PC-3 (cell line): ENCODE results near the gene RTBDN. TPM values are rescaled to one million over a fixed set of nuclear protein-coding genes. Genes with fewer than 3 reads are reported as not detected.

Source experiments
- ATAC-seq: fragments of 200-7000 bp; cut with Tn5 transposase; 2 replicates; pipeline ENCODE4 v1.9.1; 2020; ENCODE audit warnings: mild to moderate bottlenecking, moderate library complexity
- BruUV-seq: library from RNA; stranded (reverse); fragments of 400-500 nt; replicated peaks from 2 replicates; lab custom pipeline; 2021; lab: Mats Ljungman, UMichigan
- CTCF ChIA-PET: fragments of 300-600 bp; sonication (Branson Sonifier 250); formaldehyde crosslinking; loops from one replicate; lab custom pipeline; 2022; ENCODE audit warnings: antibody characterized with exemption; lab: Charles Lee
- POLR2A ChIA-PET: fragments of 300-600 bp; sonication (Branson Sonifier 250); formaldehyde crosslinking; loops from one replicate; lab custom pipeline; 2022; ENCODE audit warnings: antibody characterized with exemption; ENCODE audit not compliant: unreplicated experiment; lab: Charles Lee
- DNase-seq: peaks from one replicate; pipeline ENCODE4 v3.0.0-alpha.2; 2015
- H2AFZ ChIP-seq: fragments of 300-600 bp; sonication (generic); 2 replicates; pipeline ENCODE4 v1.6.0; 2016; ENCODE audit warnings: antibody characterized with exemption, low read length
- H3F3A ChIP-seq: fragments of 300-600 bp; sonication (generic); one replicate; pipeline ENCODE4 v1.6.0; 2017; ENCODE audit warnings: antibody characterized with exemption, low read length, control low read depth, mild to moderate bottlenecking; ENCODE audit not compliant: unreplicated experiment
- H3K27ac ChIP-seq: fragments of 300-600 bp; sonication (generic); 2 replicates; pipeline ENCODE4 v1.5.1; 2016; ENCODE audit warnings: mild to moderate bottlenecking, low read length
- H3K27me3 ChIP-seq: fragments of 300-600 bp; sonication (generic); 2 replicates; pipeline ENCODE4 v1.6.1; 2016; ENCODE audit warnings: low read length, mixed read lengths
- H3K36me3 ChIP-seq: fragments of 300-600 bp; sonication (generic); 2 replicates; pipeline ENCODE4 v1.6.1; 2016; ENCODE audit warnings: low read depth, mixed run types, low read length, mixed read lengths
- H3K4me1 ChIP-seq: fragments of 300-600 bp; sonication (generic); 2 replicates; pipeline ENCODE4 v1.5.1; 2016; ENCODE audit warnings: low read length; ENCODE audit not compliant: insufficient read depth
- H3K4me2 ChIP-seq: fragments of 300-600 bp; sonication (generic); 2 replicates; pipeline ENCODE4 v1.6.0; 2016; ENCODE audit warnings: low read length
- H3K4me3 ChIP-seq: fragments of 300-600 bp; sonication (generic); 2 replicates; pipeline ENCODE4 v1.5.1; 2016; ENCODE audit warnings: mild to moderate bottlenecking, low read length, mixed read lengths
- H3K79me2 ChIP-seq: fragments of 300-600 bp; sonication (generic); 2 replicates; pipeline ENCODE4 v1.6.1; 2017; ENCODE audit warnings: low read length, mixed read lengths
- H3K9ac ChIP-seq: fragments of 300-600 bp; sonication (generic); 2 replicates; pipeline ENCODE4 v1.6.0; 2016; ENCODE audit warnings: mild to moderate bottlenecking, low read length
- H3K9me2 ChIP-seq: fragments of 300-600 bp; sonication (generic); replicated peaks from 2 replicates; pipeline ENCODE4 v1.6.1; 2016; ENCODE audit warnings: mixed run types, low read length, mixed read lengths
- H3K9me3 ChIP-seq: fragments of 300-600 bp; sonication (generic); 2 replicates; pipeline ENCODE4 v1.6.1; 2016; ENCODE audit warnings: low read length, mixed read lengths
- H4K20me1 ChIP-seq: fragments of 300-600 bp; sonication (generic); 2 replicates; pipeline ENCODE4 v1.6.1; 2016; ENCODE audit warnings: low read length, mixed read lengths
- EZH2 ChIP-seq: fragments of 300-600 bp; sonication (generic); IDR thresholded peaks from one replicate; pipeline ENCODE4 v1.6.1; 2017; ENCODE audit warnings: antibody characterized with exemption, mild to moderate bottlenecking, low read length; ENCODE audit not compliant: unreplicated experiment
- EZH2phosphoT487 ChIP-seq: fragments of 300-600 bp; sonication (generic); IDR thresholded peaks from 2 replicates; pipeline ENCODE4 v1.6.1; 2018; ENCODE audit warnings: mild to moderate bottlenecking, antibody characterized with exemption, low read length, borderline replicate concordance
- intact Hi-C: fragments of 100-400 bp; cut with micrococcal nuclease; formaldehyde crosslinking; loops from 2 replicates; pipeline ENCODE4 v1.9.0; 2023
- total RNA-seq: library from RNA; depleted of rRNA; stranded (reverse); fragments of >200 nt; gene quantifications from 2 replicates; pipeline ENCODE4 v1.2.3, GENCODE V29; 2014
- TF ChIP-seq, protein P1 (sequence below): fragments of 300-600 bp; sonication (generic); conservative IDR thresholded peaks from 2 replicates; pipeline ENCODE4 v1.5.1; 2017; ENCODE audit warnings: antibody characterized with exemption, low read depth, mild to moderate bottlenecking, low read length

RTBDN gene
- total RNA-seq, 1 experiment from 2014 or later = 3.7 TPM

DNA sequence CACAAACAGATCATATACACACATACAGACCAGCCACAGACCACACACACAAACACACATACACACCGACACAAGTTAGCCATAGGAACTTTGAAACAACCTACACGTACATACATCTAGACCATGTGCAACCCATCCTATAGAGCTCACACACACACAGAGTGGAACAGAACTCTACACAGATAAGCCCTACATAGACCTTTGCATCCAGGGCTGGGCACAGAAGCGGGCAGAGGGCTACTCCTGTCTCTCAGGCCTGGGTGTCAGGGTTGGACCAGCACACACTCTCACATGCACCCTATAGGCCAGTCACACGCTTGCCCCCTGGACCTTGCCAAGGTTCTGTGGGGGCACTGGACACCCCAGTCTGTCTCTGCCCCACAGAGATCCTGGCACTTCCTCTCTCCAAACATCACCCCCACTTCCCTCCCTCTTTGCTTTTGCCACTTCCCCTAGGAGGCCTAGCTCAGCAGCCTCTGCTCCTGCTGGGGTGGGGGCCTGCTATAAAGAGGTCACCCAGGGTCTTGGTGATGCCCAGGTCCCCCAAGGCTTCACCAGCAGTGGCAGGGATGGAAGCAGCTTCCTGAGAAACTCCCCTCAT, 48.8 kb downstream of the RTBDN start:
- Histone ChIP-seq H2AFZ (peak overlapping the region; percentile 15; the same call in 1 of the 2 replicates), H3K4me3 (no peak overlapping the region), H3F3A (peaks cover 8% of the 10 kb centered on the region), H3K27me3 (no peaks in the 10 kb centered on the region), H3K9me2 (no peaks in the 10 kb centered on the region), H3K4me2 (peak overlapping the region; percentile 38), H3K9ac (peak overlapping the region; percentile 38), H3K27ac (peak overlapping the region; percentile 72), H3K79me2 (no peaks in the 10 kb centered on the region), H4K20me1 (no peaks in the 10 kb centered on the region), H3K4me1 (peaks cover 73% of the 10 kb centered on the region), H3K9me3 (no peaks in the 10 kb centered on the region), H3K36me3 (no peaks in the 10 kb centered on the region)
- no peak for ATAC-seq
- intact Hi-C loops = no loop called here
- no peak for DNase-seq
- POLR2A ChIA-PET = no interaction called here
- TF ChIP-seq, protein P1, sequence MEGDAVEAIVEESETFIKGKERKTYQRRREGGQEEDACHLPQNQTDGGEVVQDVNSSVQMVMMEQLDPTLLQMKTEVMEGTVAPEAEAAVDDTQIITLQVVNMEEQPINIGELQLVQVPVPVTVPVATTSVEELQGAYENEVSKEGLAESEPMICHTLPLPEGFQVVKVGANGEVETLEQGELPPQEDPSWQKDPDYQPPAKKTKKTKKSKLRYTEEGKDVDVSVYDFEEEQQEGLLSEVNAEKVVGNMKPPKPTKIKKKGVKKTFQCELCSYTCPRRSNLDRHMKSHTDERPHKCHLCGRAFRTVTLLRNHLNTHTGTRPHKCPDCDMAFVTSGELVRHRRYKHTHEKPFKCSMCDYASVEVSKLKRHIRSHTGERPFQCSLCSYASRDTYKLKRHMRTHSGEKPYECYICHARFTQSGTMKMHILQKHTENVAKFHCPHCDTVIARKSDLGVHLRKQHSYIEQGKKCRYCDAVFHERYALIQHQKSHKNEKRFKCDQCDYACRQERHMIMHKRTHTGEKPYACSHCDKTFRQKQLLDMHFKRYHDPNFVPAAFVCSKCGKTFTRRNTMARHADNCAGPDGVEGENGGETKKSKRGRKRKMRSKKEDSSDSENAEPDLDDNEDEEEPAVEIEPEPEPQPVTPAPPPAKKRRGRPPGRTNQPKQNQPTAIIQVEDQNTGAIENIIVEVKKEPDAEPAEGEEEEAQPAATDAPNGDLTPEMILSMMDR = no peak
- TF ChIP-seq EZH2phosphoT487 = no peak
- no peak for TF ChIP-seq EZH2
- CTCF ChIA-PET = no interaction called here
- no TSS peak for BruUV-seq

DNA sequence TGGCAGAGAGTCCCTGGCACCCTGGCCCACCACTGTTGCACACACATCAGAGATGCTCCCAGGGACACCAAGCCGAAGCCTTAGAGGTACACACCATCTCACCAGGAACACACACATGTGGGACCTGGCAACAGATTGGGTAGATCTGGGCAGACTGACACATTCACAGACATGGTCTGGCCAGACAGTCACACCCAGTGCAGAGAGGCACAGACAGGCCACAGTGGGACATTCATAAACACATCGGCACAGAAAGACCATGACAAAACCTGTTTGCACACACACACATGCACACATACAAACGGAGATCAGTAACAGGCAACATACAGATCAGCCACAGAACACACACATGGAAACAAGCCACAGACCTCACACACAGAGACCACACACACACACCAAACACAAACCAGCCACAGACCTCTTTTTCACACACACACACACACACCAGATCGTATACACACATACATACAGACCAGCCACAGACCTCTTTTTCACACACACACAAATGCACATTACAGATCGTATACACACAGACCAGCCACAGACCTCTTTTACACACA, 49.4 kb downstream of the RTBDN start:
- Histone ChIP-seq H3K9ac (no peak overlapping the region), H3K9me3 (no peaks in the 10 kb centered on the region), H2AFZ (no peak overlapping the region), H3F3A (peaks cover 5% of the 10 kb centered on the region), H3K36me3 (no peaks in the 10 kb centered on the region), H3K4me3 (no peak overlapping the region), H3K27ac (peak overlapping the region; percentile 72; the same call in 1 of the 2 replicates), H3K4me2 (no peak overlapping the region), H3K4me1 (peaks cover 69% of the 10 kb centered on the region), H4K20me1 (no peaks in the 10 kb centered on the region), H3K79me2 (no peaks in the 10 kb centered on the region), H3K9me2 (no peaks in the 10 kb centered on the region), H3K27me3 (no peaks in the 10 kb centered on the region)
- CTCF ChIA-PET = no interaction called here
- POLR2A ChIA-PET = no interaction called here
- DNase-seq = no peak
- no TSS peak for BruUV-seq
- no peak for ATAC-seq
- intact Hi-C loops = no loop called here
- TF ChIP-seq, protein P1 = no peak
- no peak for TF ChIP-seq EZH2phosphoT487
- TF ChIP-seq EZH2 = no peak

DNA sequence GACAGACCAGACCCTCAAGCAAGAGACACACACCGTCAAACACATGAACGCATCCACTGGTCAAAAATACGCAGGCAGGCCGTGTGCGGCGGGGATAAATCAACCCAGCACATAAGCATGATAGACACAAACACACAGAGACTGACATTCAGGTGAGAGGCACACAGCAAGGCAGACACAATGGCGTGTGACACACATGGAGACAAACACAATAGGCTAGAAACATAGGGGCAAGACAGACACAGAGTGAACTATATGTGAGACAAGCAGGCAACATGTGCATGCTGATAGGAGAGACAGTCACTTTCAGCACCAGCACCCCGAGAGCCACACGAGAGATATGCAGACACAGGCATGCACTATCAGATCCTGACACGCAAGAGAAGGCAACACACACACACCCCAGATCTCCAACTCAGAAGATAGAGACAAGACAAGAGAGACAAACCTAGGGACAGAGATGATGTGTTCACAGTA, 49.9 kb downstream of the RTBDN start:
- Histone ChIP-seq H3K4me2 (0 out of 2 replicates have a peak overlapping the region, but pooled peaks have one; percentile 90), H3K4me1 (peaks cover 69% of the 10 kb centered on the region), H3K79me2 (no peaks in the 10 kb centered on the region), H3F3A (peaks cover 5% of the 10 kb centered on the region), H4K20me1 (no peaks in the 10 kb centered on the region), H3K27me3 (no peaks in the 10 kb centered on the region), H3K9me2 (no peaks in the 10 kb centered on the region), H3K9me3 (no peaks in the 10 kb centered on the region), H3K4me3 (no peak overlapping the region), H3K9ac (peak overlapping the region; percentile 73; the same call in 1 of the 2 replicates), H3K36me3 (no peaks in the 10 kb centered on the region), H3K27ac (peak overlapping the region; percentile 80), H2AFZ (no peak overlapping the region)
- BruUV-seq = no TSS peak
- CTCF ChIA-PET = no interaction called here
- TF ChIP-seq, protein P1 = no peak
- TF ChIP-seq EZH2 = no peak
- TF ChIP-seq EZH2phosphoT487 = no peak
- DNase-seq (no peak), ATAC-seq (no peak)
- intact Hi-C loops = no loop called here
- POLR2A ChIA-PET = no interaction called here
